SU-DHL-6 (cell line): ENCODE data around the gene STK17A.

Source experiments
- H2AFZ ChIP-seq: fragments of 200-600 bp; sonication (generic); 2 replicates; pipeline ENCODE4 v1.6.1; 2014; ENCODE audit warnings: low read depth, mild to moderate bottlenecking, moderate library complexity, mixed read lengths, antibody characterized with exemption, low read length; ENCODE audit not compliant: severe bottlenecking
- H3F3A ChIP-seq: fragments of 200-600 bp; shearing (Covaris generic); 2 replicates; pipeline ENCODE4 v1.6.0; 2016; ENCODE audit warnings: antibody characterized with exemption, mild to moderate bottlenecking; ENCODE audit not compliant: insufficient read depth
- H3K27ac ChIP-seq: fragments of 200-600 bp; sonication (generic); 2 replicates; pipeline ENCODE4 v1.5.1; 2016; ENCODE audit warnings: low read depth, mild to moderate bottlenecking, low read length, moderate library complexity, mixed read lengths
- H3K27me3 ChIP-seq: fragments of 200-600 bp; sonication (generic), shearing (Covaris generic); 2 replicates; pipeline ENCODE4 v1.6.0; 2014; ENCODE audit warnings: mild to moderate bottlenecking, low read length
- H3K36me3 ChIP-seq: fragments of 200-600 bp; sonication (generic); 2 replicates; pipeline ENCODE4 v1.6.1; 2014; ENCODE audit warnings: mild to moderate bottlenecking, low read length, mixed read lengths
- H3K4me2 ChIP-seq: fragments of 300-600, 200-600 bp; shearing (Covaris generic), sonication (generic); 2 replicates; pipeline ENCODE4 v1.6.0; 2014; ENCODE audit warnings: low read length, low read depth, mild to moderate bottlenecking; ENCODE audit not compliant: poor library complexity, severe bottlenecking
- H3K4me3 ChIP-seq: fragments of 200-600 bp; sonication (generic); 2 replicates; pipeline ENCODE4 v1.5.1; 2014; ENCODE audit warnings: antibody characterized with exemption, low read length, mild to moderate bottlenecking, mixed read lengths; ENCODE audit not compliant: insufficient read depth, poor library complexity, severe bottlenecking
- H3K79me2 ChIP-seq: fragments of 200-600 bp; sonication (generic); 2 replicates; pipeline ENCODE4 v1.6.1; 2014; ENCODE audit warnings: mild to moderate bottlenecking, low read length, moderate library complexity; ENCODE audit not compliant: insufficient read depth
- H3K9ac ChIP-seq: fragments of 200-600 bp; sonication (generic); 2 replicates; pipeline ENCODE4 v1.7.0; 2014; ENCODE audit warnings: mild to moderate bottlenecking, low read length
- H3K9me2 ChIP-seq: fragments of 200-600 bp; sonication (generic); replicated peaks from 2 replicates; pipeline ENCODE4 v1.6.1; 2014; ENCODE audit warnings: low read length; ENCODE audit not compliant: insufficient read depth
- H3K9me3 ChIP-seq: fragments of 200-600 bp; sonication (generic); 2 replicates; pipeline ENCODE4 v1.6.1; 2014; ENCODE audit warnings: low read length, mixed read lengths; ENCODE audit not compliant: insufficient read depth
- H4K20me1 ChIP-seq: fragments of 200-600 bp; sonication (generic); 2 replicates; pipeline ENCODE4 v1.6.1; 2014; ENCODE audit warnings: low read depth, mild to moderate bottlenecking, antibody characterized with exemption, low read length, moderate library complexity, mixed read lengths
- CTCF ChIP-seq: fragments of 200-600 bp; sonication (generic); IDR thresholded peaks from one replicate; pipeline ENCODE4 v1.5.1; 2017; ENCODE audit warnings: antibody characterized with exemption, mild to moderate bottlenecking, low read length, moderate library complexity; ENCODE audit not compliant: insufficient read depth, poor library complexity, severe bottlenecking
- EZH2phosphoT487 ChIP-seq: fragments of 200-600 bp; sonication (generic), shearing (Covaris generic); conservative IDR thresholded peaks from 2 replicates; pipeline ENCODE4 v1.6.1; 2018; ENCODE audit warnings: mild to moderate bottlenecking, antibody characterized with exemption, low read length, moderate library complexity, mixed read lengths

Gene STK17A

DNA sequence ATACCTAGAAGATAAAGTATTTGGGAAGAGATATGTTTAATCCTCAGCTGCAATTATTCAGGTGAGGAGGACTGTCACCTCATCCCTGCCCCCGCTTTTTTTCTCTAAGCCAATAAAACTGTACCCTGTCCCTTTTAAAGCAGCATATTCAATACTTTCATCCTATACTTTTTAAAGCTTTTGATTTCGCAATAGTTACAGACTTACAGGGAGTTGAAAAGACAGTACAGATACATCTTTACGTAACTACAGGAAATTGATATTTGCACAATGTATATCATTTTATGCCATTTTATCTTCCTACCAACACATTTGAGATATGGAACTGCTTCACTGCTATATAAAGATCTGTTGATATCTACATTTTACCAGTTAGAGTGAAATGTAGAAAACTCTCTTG is 47.6 kb downstream of the STK17A start:
- peaks cover 84% of the 10 kb centered on the region for H3K36me3 ChIP-seq
- peaks cover 85% of the 10 kb centered on the region for H3F3A ChIP-seq
- no peaks in the 10 kb centered on the region for H3K27me3 ChIP-seq
- peaks cover 8% of the 10 kb centered on the region; the same call in 1 of the 2 replicates for H4K20me1 ChIP-seq
- H3K4me3 ChIP-seq: no peak overlapping the region
- TF ChIP-seq EZH2phosphoT487 (no peak), CTCF (no peak)
- H3K9me3 ChIP-seq: no peaks in the 10 kb centered on the region
- H3K9me2 ChIP-seq: no peaks in the 10 kb centered on the region
- no peak overlapping the region for H2AFZ ChIP-seq
- no peak overlapping the region for H3K27ac ChIP-seq
- H3K4me2 ChIP-seq: no peak overlapping the region
- H3K9ac ChIP-seq: no peak overlapping the region
- peaks cover 92% of the 10 kb centered on the region for H3K79me2 ChIP-seq

DNA sequence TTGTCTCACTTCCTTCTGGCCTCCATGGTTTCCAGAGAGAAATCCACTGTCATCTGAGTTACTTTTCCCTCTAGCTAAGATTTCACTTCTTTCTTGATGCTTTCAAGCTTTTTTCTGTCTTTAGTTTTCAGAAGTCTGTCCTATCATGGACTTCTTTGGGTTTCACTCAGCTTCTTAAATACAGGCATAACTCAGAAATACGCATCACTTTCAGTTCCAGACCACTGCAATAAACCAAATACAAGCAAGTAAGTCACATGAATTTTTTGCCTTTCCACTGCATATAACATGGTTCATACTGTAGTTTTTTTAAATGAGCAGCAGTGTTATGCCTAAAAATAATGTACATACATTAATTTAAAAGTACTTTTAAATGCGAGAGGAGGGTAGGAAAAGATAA is 48.7 kb downstream of the STK17A start:
- H4K20me1 ChIP-seq: peaks cover 8% of the 10 kb centered on the region; the same call in 1 of the 2 replicates
- H3K4me3 ChIP-seq: no peak overlapping the region
- no peaks in the 10 kb centered on the region for H3K27me3 ChIP-seq
- H3K36me3 ChIP-seq: peaks cover 85% of the 10 kb centered on the region
- H3K79me2 ChIP-seq: peaks cover 91% of the 10 kb centered on the region
- TF ChIP-seq EZH2phosphoT487 (no peak), CTCF (no peak)
- H3K9ac ChIP-seq: no peak overlapping the region
- no peak overlapping the region for H3K4me2 ChIP-seq
- H2AFZ ChIP-seq: no peak overlapping the region
- H3K9me3 ChIP-seq: no peaks in the 10 kb centered on the region
- no peaks in the 10 kb centered on the region for H3K9me2 ChIP-seq
- peak overlapping the region; percentile 30 for H3K27ac ChIP-seq
- peaks cover 85% of the 10 kb centered on the region for H3F3A ChIP-seq

DNA sequence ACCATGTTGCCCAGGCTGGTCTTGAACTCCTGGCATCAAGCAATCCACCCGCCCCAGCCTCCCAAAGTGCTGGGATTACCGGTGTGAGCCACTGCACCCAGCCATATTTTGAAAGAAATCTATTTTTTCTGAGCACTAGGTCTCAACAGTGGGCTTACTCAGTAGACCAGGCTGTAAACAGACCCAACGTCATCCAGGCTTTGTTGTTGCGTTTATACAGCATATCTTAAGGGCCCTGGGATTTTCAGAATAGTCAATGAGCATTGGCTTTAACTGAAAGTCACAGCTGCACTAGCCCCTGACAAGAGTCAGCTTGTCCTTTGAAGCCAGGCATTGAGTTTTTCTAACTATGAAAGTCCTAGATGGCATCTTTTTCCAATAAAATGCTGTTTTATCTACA is 49.8 kb downstream of the STK17A start:
- TF ChIP-seq EZH2phosphoT487 (no peak), CTCF (no peak)
- Histone ChIP-seq H3K9me3 (no peaks in the 10 kb centered on the region), H3K79me2 (peaks cover 86% of the 10 kb centered on the region), H3K4me3 (no peak overlapping the region), H3K9me2 (no peaks in the 10 kb centered on the region), H3K36me3 (peaks cover 82% of the 10 kb centered on the region), H3K4me2 (no peak overlapping the region), H3K9ac (no peak overlapping the region), H2AFZ (no peak overlapping the region), H3F3A (peaks cover 85% of the 10 kb centered on the region), H4K20me1 (peaks cover 4% of the 10 kb centered on the region; the same call in 1 of the 2 replicates), H3K27me3 (no peaks in the 10 kb centered on the region), H3K27ac (no peak overlapping the region)
